Neuronal stem cell (in vitro differentiated cells): ENCODE data around the gene NUP133.

Source experiments
- DNase-seq: peaks from one replicate; pipeline ENCODE4 v3.0.0-alpha.2; 2013; ENCODE audit warnings: low spot score
- H2AFZ ChIP-seq: one replicate; pipeline ENCODE4 v1.6.1; 2013; ENCODE audit warnings: mild to moderate bottlenecking, low read length, inconsistent platforms
- H2AK5ac ChIP-seq: 2 replicates; pipeline ENCODE4 v1.6.1; 2013; ENCODE audit warnings: low read depth, mild to moderate bottlenecking, inconsistent platforms, low read length, moderate library complexity, mixed read lengths
- H2BK120ac ChIP-seq: 2 replicates; pipeline ENCODE4 v1.6.1; 2013; ENCODE audit warnings: low read depth, mild to moderate bottlenecking, inconsistent platforms, low read length, moderate library complexity, mixed read lengths
- H2BK12ac ChIP-seq: one replicate; pipeline ENCODE4 v1.6.1; 2013; ENCODE audit warnings: low read length, inconsistent platforms
- H2BK15ac ChIP-seq: 2 replicates; pipeline ENCODE4 v1.6.1; 2013; ENCODE audit warnings: mild to moderate bottlenecking, low read length, inconsistent platforms, mixed read lengths
- H2BK5ac ChIP-seq: one replicate; pipeline ENCODE4 v1.6.1; 2013; ENCODE audit warnings: inconsistent platforms, mild to moderate bottlenecking, low read length, moderate library complexity
- H3K14ac ChIP-seq: one replicate; pipeline ENCODE4 v1.6.1; 2013; ENCODE audit warnings: low read length, inconsistent platforms
- H3K18ac ChIP-seq: 2 replicates; pipeline ENCODE4 v1.6.1; 2013; ENCODE audit warnings: low read length, inconsistent platforms
- H3K23ac ChIP-seq: 2 replicates; pipeline ENCODE4 v1.6.1; 2013; ENCODE audit warnings: low read depth, mild to moderate bottlenecking, mixed read lengths, low read length, inconsistent platforms; ENCODE audit not compliant: poor library complexity
- H3K27ac ChIP-seq: replicated peaks from 3 replicates; pipeline ENCODE4 v1.5.1; 2013; ENCODE audit warnings: low read length, inconsistent platforms
- H3K27me3 ChIP-seq, 3 experiments: 2 replicates each; pipeline ENCODE4 v1.6.1; 2013; ENCODE audit warnings: low read length in 3 of 3, mild to moderate bottlenecking in 2 of 3, inconsistent platforms in 1 of 3, low read depth in 1 of 3, mixed read lengths in 1 of 3, moderate library complexity in 1 of 3; ENCODE audit not compliant: control insufficient read depth in 3 of 3, insufficient read depth in 3 of 3
- H3K36me3 ChIP-seq, 2 donors: replicated peaks in 1 of 2; 2 replicates each; pipeline ENCODE4 v1.6.1; 2013; ENCODE audit warnings: low read length in 2 of 2; ENCODE audit not compliant: control insufficient read depth in 2 of 2, insufficient read depth in 2 of 2
- H3K4ac ChIP-seq: 2 replicates; pipeline ENCODE4 v1.6.1; 2013; ENCODE audit warnings: inconsistent platforms, mild to moderate bottlenecking, low read length, moderate library complexity
- H3K4me1 ChIP-seq, 2 donors: 1 replicate in 1 of 2; 2 replicates in 1 of 2; pipeline ENCODE4 v1.6.1; 2013; ENCODE audit warnings: low read length in 2 of 2, low read depth in 1 of 2; ENCODE audit not compliant: control insufficient read depth in 2 of 2, insufficient read depth in 1 of 2
- H3K4me2 ChIP-seq: one replicate; pipeline ENCODE4 v1.6.1; 2013; ENCODE audit warnings: mild to moderate bottlenecking, low read length, inconsistent platforms; ENCODE audit not compliant: insufficient read depth, poor library complexity, severe bottlenecking
- H3K4me3 ChIP-seq, 2 donors: 2 replicates each; pipeline ENCODE4 v1.5.1; 2013; ENCODE audit warnings: low read length in 2 of 2, mild to moderate bottlenecking in 2 of 2, inconsistent platforms in 1 of 2, moderate library complexity in 1 of 2
- H3K79me1 ChIP-seq: one replicate; pipeline ENCODE4 v1.6.1; 2013; ENCODE audit warnings: low read depth, mild to moderate bottlenecking, inconsistent platforms, low read length, moderate library complexity
- H3K9ac ChIP-seq: one replicate; pipeline ENCODE4 v1.6.1; 2013; ENCODE audit warnings: mild to moderate bottlenecking, low read depth, low read length, inconsistent platforms; ENCODE audit not compliant: poor library complexity
- H3K9me3 ChIP-seq, 2 donors: replicated peaks in 1 of 2; 2 replicates each; pipeline versions ENCODE3 to v1.6.1; 2013; ENCODE audit warnings: low read length in 2 of 2, mild to moderate bottlenecking in 2 of 2, inconsistent platforms in 1 of 2, low read depth in 1 of 2, mixed read lengths in 1 of 2, moderate library complexity in 1 of 2; ENCODE audit not compliant: control insufficient read depth in 2 of 2, insufficient read depth in 1 of 2
- H4K8ac ChIP-seq: one replicate; pipeline ENCODE4 v1.6.1; 2013; ENCODE audit warnings: low read depth, mild to moderate bottlenecking, inconsistent platforms, low read length, moderate library complexity
- H4K91ac ChIP-seq: one replicate; pipeline ENCODE4 v1.6.1; 2013; ENCODE audit warnings: low read length, low read depth, mild to moderate bottlenecking, inconsistent platforms; ENCODE audit not compliant: poor library complexity
- WGBS, 2 donors: extraction: QIAGEN DNeasy Blood & Tissue Kit; methylation state at CpG; one replicate each; pipeline ENCODE4 v1.1.7; 2013; ENCODE audit warnings: missing lambda C conversion rate in 2 of 2, mixed read lengths in 1 of 2; ENCODE audit not compliant: insufficient read length in 2 of 2, insufficient replicate concordance in 1 of 2; ENCODE audit errors: extremely low coverage in 2 of 2; 5-methylcytosine and 5-hydroxymethylcytosine counted together

The NUP133 gene

DNA sequence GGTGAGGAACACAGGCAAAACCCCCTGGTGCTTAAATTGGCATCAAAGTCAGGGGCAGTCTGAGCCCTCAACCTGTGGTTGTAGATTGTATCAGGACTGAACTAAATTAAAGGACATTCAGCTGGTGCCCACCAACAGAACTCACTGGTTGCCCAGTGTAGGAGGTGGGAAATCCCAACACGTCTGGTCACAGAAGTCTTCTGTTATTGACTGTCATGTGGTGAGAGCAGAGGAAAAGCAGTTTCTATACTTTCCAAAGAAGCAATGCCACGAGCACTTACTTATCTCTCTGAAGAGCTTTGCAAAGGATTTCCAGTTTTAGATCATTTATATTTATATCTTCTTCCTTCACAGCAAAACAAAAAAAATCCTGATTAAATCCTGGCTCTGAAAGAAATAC lies 59.3 kb downstream of the NUP133 start:
- Histone ChIP-seq H2BK5ac (no peak overlapping the region), H2BK12ac (no peak overlapping the region), H3K79me1 (no peaks in the 10 kb centered on the region), H3K4ac (no peak overlapping the region), H3K4me1 (no peaks in the 10 kb centered on the region), H3K27ac (no peak overlapping the region), H3K9me3 (no peaks in the 10 kb centered on the region), H3K27me3 (no peaks in the 10 kb centered on the region), H2BK15ac (no peak overlapping the region), H3K18ac (no peak overlapping the region), H3K23ac (no peak overlapping the region), H3K9ac (no peak overlapping the region), H2AK5ac (no peak overlapping the region), H2AFZ (no peak overlapping the region), H4K8ac (no peak overlapping the region), H3K4me2 (no peak overlapping the region), H4K91ac (no peak overlapping the region), H3K14ac (no peak overlapping the region), H3K4me3 (no peak overlapping the region), H2BK120ac (no peak overlapping the region), H3K36me3 (peaks cover 6 to 85% of the 10 kb centered on the region in 2 donors)
- no peak for DNase-seq
- no CpG with 5 or more reads among the region's 2 CpGs for WGBS, 2 donors

DNA sequence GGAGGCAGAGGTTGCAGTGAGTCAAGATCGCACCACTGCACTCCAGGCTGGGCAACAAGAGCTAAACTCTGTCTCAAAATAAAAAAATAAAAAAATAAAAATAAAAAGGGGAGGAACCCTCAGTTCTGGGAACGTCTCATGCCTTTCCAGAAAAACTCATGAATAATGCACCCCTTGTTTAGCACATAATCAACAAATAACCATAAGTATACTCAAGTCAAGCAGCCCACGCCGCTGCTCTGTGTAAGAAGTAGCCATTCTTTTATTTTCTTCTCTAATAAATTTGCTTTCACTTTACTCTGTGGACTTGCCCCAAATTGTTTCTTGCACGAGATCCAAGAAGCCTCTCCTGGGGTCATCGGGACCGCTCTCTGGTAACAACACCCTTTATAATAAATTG lies 59.8 kb downstream of the NUP133 start:
- Histone ChIP-seq H3K9ac (no peak overlapping the region), H2BK12ac (no peak overlapping the region), H3K9me3 (no peaks in the 10 kb centered on the region), H2BK5ac (no peak overlapping the region), H2AK5ac (no peak overlapping the region), H3K4me1 (no peaks in the 10 kb centered on the region), H3K27ac (no peak overlapping the region), H3K27me3 (no peaks in the 10 kb centered on the region), H4K8ac (no peak overlapping the region), H4K91ac (no peak overlapping the region), H3K18ac (no peak overlapping the region), H2AFZ (no peak overlapping the region), H3K23ac (no peak overlapping the region), H3K4ac (no peak overlapping the region), H3K14ac (no peak overlapping the region), H2BK15ac (no peak overlapping the region), H3K79me1 (no peaks in the 10 kb centered on the region), H3K36me3 (peaks cover 6 to 82% of the 10 kb centered on the region in 2 donors), H2BK120ac (no peak overlapping the region), H3K4me2 (no peak overlapping the region), H3K4me3 (no peak overlapping the region)
- no CpG with 5 or more reads among the region's 7 CpGs for WGBS, 2 donors
- no peak for DNase-seq

DNA sequence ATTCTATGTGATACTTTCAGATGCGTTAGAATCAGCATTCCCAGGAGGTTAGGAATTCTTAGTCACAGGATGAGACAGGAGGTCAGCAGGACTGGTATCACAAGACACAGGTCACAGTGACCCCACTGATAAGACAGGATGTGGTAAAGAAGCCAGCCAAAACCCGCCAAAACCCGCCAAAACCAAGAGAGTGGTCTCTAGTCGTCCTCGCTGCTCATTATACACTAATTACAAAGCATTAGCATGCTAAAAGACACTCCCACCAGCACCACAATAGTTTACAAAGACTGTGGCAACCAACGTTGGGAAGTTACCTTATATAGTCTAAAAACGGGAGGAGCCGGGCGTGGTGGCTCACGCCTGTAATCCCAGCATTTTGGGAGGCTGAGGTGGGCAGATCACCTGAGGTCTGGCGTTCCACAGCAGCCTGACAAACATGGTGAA lies 60.3 kb downstream of the NUP133 start:
- Histone ChIP-seq H3K4me2 (no peak overlapping the region), H3K36me3 (peaks cover 6 to 82% of the 10 kb centered on the region in 2 donors), H3K4ac (no peak overlapping the region), H3K23ac (no peak overlapping the region), H3K14ac (no peak overlapping the region), H3K9ac (no peak overlapping the region), H3K4me3 (no peak overlapping the region), H4K91ac (no peak overlapping the region), H2BK120ac (no peak overlapping the region), H2BK12ac (no peak overlapping the region), H3K27me3 (no peaks in the 10 kb centered on the region), H3K9me3 (no peaks in the 10 kb centered on the region), H2BK5ac (no peak overlapping the region), H3K4me1 (no peaks in the 10 kb centered on the region), H4K8ac (no peak overlapping the region), H2AK5ac (no peak overlapping the region), H3K27ac (no peak overlapping the region), H2BK15ac (no peak overlapping the region), H2AFZ (no peak overlapping the region), H3K18ac (no peak overlapping the region), H3K79me1 (no peaks in the 10 kb centered on the region)
- no CpG with 5 or more reads among the region's 11 CpGs for WGBS, 2 donors
- no peak for DNase-seq

DNA sequence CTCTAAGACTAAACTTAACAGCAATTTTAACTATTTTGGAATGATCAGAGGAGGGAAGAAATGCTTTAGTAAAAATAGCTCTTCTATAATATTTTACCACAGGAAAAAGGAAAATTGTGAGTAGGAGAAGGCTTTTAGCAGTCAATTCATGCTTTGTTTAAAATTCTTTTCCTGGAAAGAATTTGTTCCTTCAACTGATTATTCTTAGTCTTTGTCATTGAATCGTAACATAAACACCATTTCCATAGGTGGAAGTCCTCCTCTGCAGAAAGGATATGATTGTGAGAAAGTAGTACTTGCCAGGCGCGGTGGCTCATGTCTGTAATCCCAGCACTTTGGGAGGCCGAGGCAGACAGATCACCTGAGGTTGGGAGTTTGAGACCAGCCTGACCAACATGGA lies 62.3 kb downstream of the NUP133 start:
- peaks cover 7 to 81% of the 10 kb centered on the region in 2 donors for H3K36me3 ChIP-seq
- no peaks in the 10 kb centered on the region for H3K9me3 ChIP-seq
- no peaks in the 10 kb centered on the region for H3K4me1 ChIP-seq
- WGBS, 2 donors: no CpG with 5 or more reads among the region's 4 CpGs
- no peak overlapping the region for H2BK5ac ChIP-seq
- no peak overlapping the region for H2AFZ ChIP-seq
- H2BK12ac ChIP-seq: no peak overlapping the region
- no peak overlapping the region for H2AK5ac ChIP-seq
- no peak overlapping the region for H3K18ac ChIP-seq
- no peaks in the 10 kb centered on the region for H3K79me1 ChIP-seq
- H2BK120ac ChIP-seq: no peak overlapping the region
- H3K4ac ChIP-seq: no peak overlapping the region
- H3K9ac ChIP-seq: no peak overlapping the region
- no peak overlapping the region for H3K4me2 ChIP-seq
- no peak overlapping the region for H4K91ac ChIP-seq
- H2BK15ac ChIP-seq: no peak overlapping the region
- no peaks in the 10 kb centered on the region for H3K27me3 ChIP-seq
- H3K4me3 ChIP-seq: no peak overlapping the region
- no peak for DNase-seq
- no peak overlapping the region for H4K8ac ChIP-seq
- no peak overlapping the region for H3K27ac ChIP-seq
- H3K23ac ChIP-seq: no peak overlapping the region
- no peak overlapping the region for H3K14ac ChIP-seq
